Nephron progenitor cell (in vitro differentiated cells): ENCODE measurements around the gene ASPSCR1.

Experiments used
- DNase-seq: peaks from one replicate; pipeline ENCODE4 v3.0.0; 2021
- H3K27ac Mint-ChIP-seq: 2 replicates; pipeline ENCODE4 v1.8.0; 2021; ENCODE audit warnings: mild to moderate bottlenecking, moderate library complexity, mixed read lengths
- H3K27me3 Mint-ChIP-seq: 2 replicates; pipeline ENCODE4 v1.8.0; 2021; ENCODE audit warnings: mild to moderate bottlenecking, low read depth, mixed read lengths; ENCODE audit not compliant: poor library complexity
- H3K36me3 Mint-ChIP-seq: 2 replicates; pipeline ENCODE4 v1.8.0; 2021; ENCODE audit warnings: low read depth, mixed read lengths
- H3K4me1 Mint-ChIP-seq: 2 replicates; pipeline ENCODE4 v1.8.0; 2021; ENCODE audit warnings: mixed read lengths
- H3K4me3 Mint-ChIP-seq: 2 replicates; pipeline ENCODE4 v1.8.0; 2021; ENCODE audit warnings: mild to moderate bottlenecking, moderate library complexity, mixed read lengths
- H3K9me3 Mint-ChIP-seq: 2 replicates; pipeline ENCODE4 v1.8.0; 2021; ENCODE audit warnings: mild to moderate bottlenecking, moderate library complexity, mixed read lengths
- TF ChIP-seq, protein P1 (sequence below): fragments of 200-600 bp; sonication (generic); IDR thresholded peaks from 2 replicates; pipeline ENCODE4 v1.5.0; 2021; ENCODE audit warnings: antibody characterized with exemption

The ASPSCR1 gene

DNA sequence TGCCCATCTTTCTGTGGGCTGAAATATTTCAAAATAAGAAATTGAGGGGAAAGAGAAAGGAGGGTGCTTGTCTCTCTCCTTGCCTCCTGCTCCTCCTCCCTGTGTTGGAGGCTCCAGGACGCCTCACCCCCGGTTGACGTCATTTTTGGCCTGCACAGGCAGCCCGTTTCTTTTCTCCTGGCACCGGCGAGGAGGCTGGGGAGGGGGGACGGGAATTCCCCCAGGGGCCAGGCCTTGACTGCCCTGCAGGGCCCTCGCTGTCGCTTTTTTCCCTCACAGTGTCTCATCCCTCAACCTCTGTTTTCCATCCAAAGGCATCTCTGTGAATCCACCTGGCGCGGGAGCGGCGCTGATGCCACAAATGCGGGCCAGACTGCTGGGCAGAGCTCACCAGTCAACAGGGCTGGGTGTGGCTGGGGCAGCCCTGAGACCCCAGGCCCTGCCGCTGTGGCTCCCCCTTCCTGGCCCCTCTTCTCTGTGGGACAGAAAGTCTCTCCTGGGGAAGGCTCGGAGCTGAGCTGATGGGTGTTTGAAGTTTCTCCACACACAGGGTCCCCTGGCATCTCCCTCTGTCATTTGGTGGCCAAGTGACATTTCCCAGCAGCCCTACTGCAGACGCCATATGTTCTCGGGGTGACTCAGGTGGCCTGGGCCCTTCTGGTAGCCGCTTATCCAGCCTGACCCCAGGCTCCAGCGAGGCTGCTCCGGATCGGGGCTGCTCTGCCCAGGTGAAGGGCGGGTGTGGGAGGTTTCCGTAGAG is 29.2 kb downstream of the ASPSCR1 start:
- TF ChIP-seq, protein P1, sequence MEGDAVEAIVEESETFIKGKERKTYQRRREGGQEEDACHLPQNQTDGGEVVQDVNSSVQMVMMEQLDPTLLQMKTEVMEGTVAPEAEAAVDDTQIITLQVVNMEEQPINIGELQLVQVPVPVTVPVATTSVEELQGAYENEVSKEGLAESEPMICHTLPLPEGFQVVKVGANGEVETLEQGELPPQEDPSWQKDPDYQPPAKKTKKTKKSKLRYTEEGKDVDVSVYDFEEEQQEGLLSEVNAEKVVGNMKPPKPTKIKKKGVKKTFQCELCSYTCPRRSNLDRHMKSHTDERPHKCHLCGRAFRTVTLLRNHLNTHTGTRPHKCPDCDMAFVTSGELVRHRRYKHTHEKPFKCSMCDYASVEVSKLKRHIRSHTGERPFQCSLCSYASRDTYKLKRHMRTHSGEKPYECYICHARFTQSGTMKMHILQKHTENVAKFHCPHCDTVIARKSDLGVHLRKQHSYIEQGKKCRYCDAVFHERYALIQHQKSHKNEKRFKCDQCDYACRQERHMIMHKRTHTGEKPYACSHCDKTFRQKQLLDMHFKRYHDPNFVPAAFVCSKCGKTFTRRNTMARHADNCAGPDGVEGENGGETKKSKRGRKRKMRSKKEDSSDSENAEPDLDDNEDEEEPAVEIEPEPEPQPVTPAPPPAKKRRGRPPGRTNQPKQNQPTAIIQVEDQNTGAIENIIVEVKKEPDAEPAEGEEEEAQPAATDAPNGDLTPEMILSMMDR, result no peak
- no peak for DNase-seq
- Mint-ChIP-seq H3K27me3 (no peaks in the 10 kb centered on the region), H3K4me1 (peaks cover 36% of the 10 kb centered on the region), H3K4me3 (no peak overlapping the region), H3K9me3 (no peaks in the 10 kb centered on the region), H3K36me3 (no peaks in the 10 kb centered on the region), H3K27ac (no peak overlapping the region)

DNA sequence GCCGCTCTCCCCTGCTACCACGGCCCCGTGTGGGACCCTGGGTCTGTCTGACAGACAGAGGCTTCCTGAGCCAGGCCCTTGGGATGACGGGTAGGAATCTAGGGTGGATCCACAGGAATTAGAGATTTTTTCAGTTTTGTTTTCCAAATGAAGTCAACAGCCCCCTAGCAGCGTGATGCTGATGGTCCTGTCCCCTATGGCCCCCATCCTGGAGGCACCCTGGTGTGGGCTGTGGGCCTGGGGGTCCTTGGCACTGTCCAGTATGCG is 29.7 kb downstream of the ASPSCR1 start:
- Mint-ChIP-seq H3K9me3 (no peaks in the 10 kb centered on the region), H3K36me3 (no peaks in the 10 kb centered on the region), H3K27me3 (no peaks in the 10 kb centered on the region), H3K4me3 (no peak overlapping the region), H3K4me1 (peaks cover 32% of the 10 kb centered on the region), H3K27ac (no peak overlapping the region)
- no peak for DNase-seq
- TF ChIP-seq, protein P1, result no peak

DNA sequence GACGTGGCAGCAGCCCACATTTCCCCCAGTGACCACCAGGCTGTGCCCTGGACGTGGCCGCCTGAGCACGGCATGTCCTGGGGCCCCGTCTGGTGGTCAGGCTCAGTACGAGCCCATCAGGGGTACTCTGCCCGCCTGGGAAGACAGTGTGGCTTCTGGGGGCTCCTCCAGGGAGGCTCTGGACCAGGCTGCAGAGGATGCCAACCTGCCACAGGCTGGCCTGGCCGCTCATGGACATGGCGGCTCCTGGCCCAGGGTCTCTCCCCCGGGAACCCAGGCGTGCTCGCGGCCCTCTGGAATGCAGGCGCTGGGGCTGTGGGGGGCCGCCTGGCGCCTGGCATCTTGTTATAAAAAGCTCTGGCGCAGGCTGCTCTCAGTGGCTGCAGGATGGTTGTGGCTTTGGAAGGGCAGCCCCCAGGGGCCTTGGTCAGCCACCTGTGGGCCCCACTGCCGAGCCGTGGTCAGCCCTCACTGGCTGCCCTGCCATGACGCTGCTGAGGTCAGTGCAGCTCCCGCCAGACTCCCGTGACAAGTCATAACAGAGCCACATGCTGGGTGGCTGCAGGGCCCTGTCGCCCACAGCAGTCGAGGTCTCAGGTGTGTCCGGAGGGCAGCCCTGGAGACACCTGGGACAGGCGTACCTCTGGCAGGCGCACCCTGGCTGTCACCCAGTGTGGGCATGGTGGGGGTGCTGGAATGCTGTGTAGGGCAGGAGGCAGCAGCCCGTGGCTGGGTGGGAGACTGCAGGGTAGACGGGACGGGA is 30.2 kb downstream of the ASPSCR1 start:
- TF ChIP-seq, protein P1, result no peak
- H3K27ac Mint-ChIP-seq, result no peak overlapping the region
- peaks cover 32% of the 10 kb centered on the region for H3K4me1 Mint-ChIP-seq
- no peaks in the 10 kb centered on the region for H3K27me3 Mint-ChIP-seq
- H3K36me3 Mint-ChIP-seq, result no peaks in the 10 kb centered on the region
- DNase-seq, result peak; percentile 8
- H3K9me3 Mint-ChIP-seq, result no peaks in the 10 kb centered on the region
- H3K4me3 Mint-ChIP-seq, result no peak overlapping the region

DNA sequence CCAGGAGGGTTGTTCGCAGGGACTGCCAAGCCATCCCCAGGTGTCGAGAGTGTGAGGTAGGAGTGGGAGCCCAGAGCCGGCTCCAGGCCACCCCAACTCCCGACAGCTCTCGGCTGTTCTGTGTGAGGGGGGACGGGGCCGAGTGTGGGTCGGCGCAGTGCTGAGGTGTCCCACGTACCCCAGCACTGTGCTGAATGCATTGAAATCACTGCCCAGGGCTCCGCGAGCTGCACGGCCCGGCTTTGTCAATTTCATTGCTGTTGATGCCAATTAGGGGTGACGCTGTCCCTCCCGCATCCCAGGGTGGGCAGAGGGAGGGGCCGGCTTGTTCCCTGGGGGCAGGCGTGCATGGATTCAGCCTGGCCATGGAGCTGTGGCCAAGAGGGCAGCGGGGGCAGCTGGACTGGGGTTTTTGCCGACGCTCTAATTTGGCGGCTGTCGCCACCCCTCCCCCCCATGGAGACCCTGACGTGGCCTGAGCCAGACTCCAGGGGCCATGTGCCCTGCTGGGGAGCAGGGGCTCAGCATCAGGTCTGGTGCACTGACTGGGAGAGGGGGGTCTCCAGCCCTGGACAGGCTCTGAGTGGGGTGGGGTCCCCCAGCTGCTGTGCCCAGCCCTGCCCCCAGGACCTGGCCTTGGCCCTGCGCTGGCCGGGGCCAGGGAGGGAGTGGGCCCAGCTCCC is 31.0 kb downstream of the ASPSCR1 start:
- no peak for DNase-seq
- TF ChIP-seq, protein P1, result no peak
- H3K27ac Mint-ChIP-seq, result no peak overlapping the region
- no peaks in the 10 kb centered on the region for H3K36me3 Mint-ChIP-seq
- no peaks in the 10 kb centered on the region for H3K9me3 Mint-ChIP-seq
- H3K27me3 Mint-ChIP-seq, result no peaks in the 10 kb centered on the region
- H3K4me1 Mint-ChIP-seq, result peaks cover 32% of the 10 kb centered on the region
- H3K4me3 Mint-ChIP-seq, result no peak overlapping the region

DNA sequence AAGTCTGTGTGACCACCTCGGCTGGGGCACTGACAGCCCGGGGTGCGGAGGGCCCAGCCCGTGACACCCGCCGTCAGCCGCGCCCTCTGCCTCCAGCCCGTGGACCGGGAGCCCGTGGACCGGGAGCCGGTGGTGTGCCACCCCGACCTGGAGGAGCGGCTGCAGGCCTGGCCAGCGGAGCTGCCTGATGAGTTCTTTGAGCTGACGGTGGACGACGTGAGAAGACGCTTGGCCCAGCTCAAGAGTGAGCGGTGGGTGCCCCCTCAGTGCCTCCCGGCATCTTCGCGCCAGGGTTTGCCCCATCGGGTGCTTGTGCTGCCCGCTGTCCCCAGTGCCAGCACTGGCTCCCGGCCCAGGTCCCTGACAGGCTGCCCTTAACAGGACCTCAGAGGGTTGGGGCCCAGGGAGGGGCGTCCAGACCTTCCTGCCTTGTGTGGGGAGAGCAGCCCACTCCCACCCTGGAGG is 31.5 kb downstream of the ASPSCR1 start:
- DNase-seq, result no peak
- H3K36me3 Mint-ChIP-seq, result no peaks in the 10 kb centered on the region
- H3K4me3 Mint-ChIP-seq, result no peak overlapping the region
- H3K4me1 Mint-ChIP-seq, result peaks cover 29% of the 10 kb centered on the region
- H3K27me3 Mint-ChIP-seq, result no peaks in the 10 kb centered on the region
- H3K9me3 Mint-ChIP-seq, result no peaks in the 10 kb centered on the region
- H3K27ac Mint-ChIP-seq, result no peak overlapping the region
- TF ChIP-seq, protein P1, result no peak
